ENCODE data around the gene HCCS.

Gene HCCS

DNA sequence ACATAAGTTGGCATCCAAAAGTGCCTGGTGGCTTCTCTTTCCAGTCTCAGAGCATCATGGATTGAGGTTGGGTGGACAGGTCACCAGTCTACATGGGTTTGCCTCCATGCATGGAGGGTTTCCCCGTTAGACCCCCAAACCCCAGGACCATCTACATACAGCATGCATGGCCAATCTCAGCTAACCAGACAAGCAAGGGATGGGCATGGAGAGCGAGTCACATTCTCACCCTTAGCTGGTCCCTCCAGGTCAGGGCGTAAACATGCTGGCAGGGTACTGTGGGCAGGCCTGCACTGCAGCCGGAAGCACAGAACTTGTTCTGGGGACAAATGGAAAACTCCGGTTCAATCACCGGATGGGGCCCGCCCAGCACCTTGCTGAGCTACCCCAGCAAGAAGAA is 37.3 kb downstream of the HCCS start:
- no peak overlapping the region for H3K9ac ChIP-seq (ENCODE audit: low read depth, low read length)
- H3K27me3 ChIP-seq (ENCODE audit: control insufficient read depth, insufficient read depth, low read length) = no peaks in the 10 kb centered on the region

DNA sequence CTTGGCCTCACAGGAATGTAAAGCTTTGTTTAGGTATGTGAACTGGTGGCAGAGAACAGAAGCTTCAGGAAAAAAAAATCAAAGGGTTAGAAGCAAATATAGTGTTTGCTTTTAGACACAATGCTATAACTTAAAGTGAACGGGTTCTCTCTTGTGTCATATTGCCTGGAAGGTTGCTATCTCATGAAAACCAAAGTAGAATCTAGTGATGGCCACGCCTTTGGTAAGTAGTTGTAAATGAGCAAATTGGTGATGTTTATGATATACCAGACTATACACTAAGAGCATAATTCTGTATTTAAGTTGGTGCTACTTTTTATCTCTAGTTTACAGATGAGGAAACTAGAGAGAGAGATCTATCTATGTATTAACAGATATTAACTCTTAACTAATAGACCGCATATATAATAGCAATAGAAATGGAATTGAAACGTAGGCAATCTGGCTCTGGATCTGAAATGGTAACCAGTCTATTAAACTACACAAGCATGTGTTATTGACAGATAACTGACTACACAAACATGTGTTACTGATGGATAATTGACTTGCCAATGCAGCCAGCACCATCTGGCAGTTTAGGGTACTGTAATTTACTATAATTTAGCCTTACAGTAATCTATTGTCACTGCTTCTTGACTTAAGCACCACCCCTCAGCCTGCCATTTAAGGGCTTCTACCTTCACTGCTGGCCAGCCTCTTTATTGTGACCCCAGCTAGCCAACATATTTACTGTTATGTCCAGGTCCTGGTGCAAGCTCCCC is 40.8 kb downstream of the HCCS start:
- Histone ChIP-seq H3K4me1 (ENCODE audit: control insufficient read depth, insufficient read depth, low read length) (peaks cover 15% of the 10 kb centered on the region), H3K27me3 (ENCODE audit: control insufficient read depth, insufficient read depth, low read length) (no peaks in the 10 kb centered on the region), H3K4me3 (ENCODE audit: low read depth, low read length) (no peak overlapping the region), H3K36me3 (ENCODE audit: control insufficient read depth, insufficient read depth, low read length) (no peaks in the 10 kb centered on the region), H3K9ac (ENCODE audit: low read depth, low read length) (no peak overlapping the region), H3K9me3 (ENCODE audit: control insufficient read depth, insufficient read depth, low read length) (no peaks in the 10 kb centered on the region), H3K27ac (ENCODE audit: low read depth, low read length) (no peak overlapping the region)

More for the DNA sequence above, 37.3 kb downstream of the HCCS start:
- no peaks in the 10 kb centered on the region for H3K36me3 ChIP-seq (ENCODE audit: control insufficient read depth, insufficient read depth, low read length)
- H3K27ac ChIP-seq (ENCODE audit: low read depth, low read length) = no peak overlapping the region
- H3K4me3 ChIP-seq (ENCODE audit: low read depth, low read length) = no peak overlapping the region
- peaks cover 15% of the 10 kb centered on the region for H3K4me1 ChIP-seq (ENCODE audit: control insufficient read depth, insufficient read depth, low read length)
- H3K9me3 ChIP-seq (ENCODE audit: control insufficient read depth, insufficient read depth, low read length) = no peaks in the 10 kb centered on the region

- Histone ChIP-seq H3K9me3 (ENCODE audit: control insufficient read depth, insufficient read depth, low read length) (no peaks in the 10 kb centered on the region), H3K27me3 (ENCODE audit: control insufficient read depth, insufficient read depth, low read length) (no peaks in the 10 kb centered on the region), H3K36me3 (ENCODE audit: control insufficient read depth, insufficient read depth, low read length) (no peaks in the 10 kb centered on the region), H3K4me1 (ENCODE audit: control insufficient read depth, insufficient read depth, low read length) (no peaks in the 10 kb centered on the region), H3K4me3 (ENCODE audit: low read depth, low read length) (no peak overlapping the region), H3K9ac (ENCODE audit: low read depth, low read length) (no peak overlapping the region), H3K27ac (ENCODE audit: low read depth, low read length) (no peak overlapping the region)
Measured at GRCh38 chrX:11159149-11159548, 48.0 kb downstream of the HCCS start.

DNA sequence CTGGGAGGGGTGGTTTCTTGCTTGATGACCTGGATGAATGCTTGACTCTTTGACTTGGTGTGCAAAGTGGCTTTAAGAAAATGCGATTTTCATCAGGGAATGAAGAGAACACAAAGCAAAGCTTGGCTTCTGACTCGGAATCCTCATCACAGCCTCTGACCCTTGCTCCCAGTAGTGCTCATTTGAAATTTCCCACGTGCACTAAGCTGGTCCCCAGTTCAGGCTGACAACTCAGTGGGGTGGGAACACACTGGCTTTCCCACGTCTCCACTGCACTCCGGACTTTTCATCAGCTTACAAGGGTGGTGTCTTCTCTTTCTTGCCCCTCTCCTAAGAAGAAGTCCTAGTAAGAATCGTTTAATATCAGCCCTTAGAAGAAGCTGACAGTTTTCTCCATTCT is 53.3 kb downstream of the HCCS start:
- Histone ChIP-seq H3K9ac (ENCODE audit: low read depth, low read length) (no peak overlapping the region), H3K27me3 (ENCODE audit: control insufficient read depth, insufficient read depth, low read length) (no peaks in the 10 kb centered on the region), H3K4me1 (ENCODE audit: control insufficient read depth, insufficient read depth, low read length) (peaks cover 7% of the 10 kb centered on the region; the same call in 1 of the 2 replicates), H3K36me3 (ENCODE audit: control insufficient read depth, insufficient read depth, low read length) (no peaks in the 10 kb centered on the region), H3K9me3 (ENCODE audit: control insufficient read depth, insufficient read depth, low read length) (no peaks in the 10 kb centered on the region), H3K27ac (ENCODE audit: low read depth, low read length) (no peak overlapping the region), H3K4me3 (ENCODE audit: low read depth, low read length) (no peak overlapping the region)

GRCh38 chrX:11171956-11172355 is 60.8 kb downstream of the HCCS start:
- Histone ChIP-seq H3K27ac (ENCODE audit: low read depth, low read length) (no peak overlapping the region), H3K36me3 (ENCODE audit: control insufficient read depth, insufficient read depth, low read length) (no peaks in the 10 kb centered on the region), H3K4me1 (ENCODE audit: control insufficient read depth, insufficient read depth, low read length) (no peaks in the 10 kb centered on the region), H3K4me3 (ENCODE audit: low read depth, low read length) (no peak overlapping the region), H3K9me3 (ENCODE audit: control insufficient read depth, insufficient read depth, low read length) (no peaks in the 10 kb centered on the region), H3K27me3 (ENCODE audit: control insufficient read depth, insufficient read depth, low read length) (no peaks in the 10 kb centered on the region), H3K9ac (ENCODE audit: low read depth, low read length) (no peak overlapping the region)

GRCh38 chrX:11172415-11172814 is 61.3 kb downstream of the HCCS start:
- no peak overlapping the region for H3K9ac ChIP-seq (ENCODE audit: low read depth, low read length)
- H3K27ac ChIP-seq (ENCODE audit: low read depth, low read length) = no peak overlapping the region
- H3K36me3 ChIP-seq (ENCODE audit: control insufficient read depth, insufficient read depth, low read length) = no peaks in the 10 kb centered on the region
- H3K9me3 ChIP-seq (ENCODE audit: control insufficient read depth, insufficient read depth, low read length) = no peaks in the 10 kb centered on the region
- no peak overlapping the region for H3K4me3 ChIP-seq (ENCODE audit: low read depth, low read length)
- no peaks in the 10 kb centered on the region for H3K4me1 ChIP-seq (ENCODE audit: control insufficient read depth, insufficient read depth, low read length)
- no peaks in the 10 kb centered on the region for H3K27me3 ChIP-seq (ENCODE audit: control insufficient read depth, insufficient read depth, low read length)
